K562 (cell line): ENCODE results near the gene RAD50. TPM values are rescaled to one million over a fixed set of nuclear protein-coding genes. Genes with fewer than 3 reads are reported as not detected.

ENCODE experiments used
- ADNP ChIP-seq: fragments of 200-800 bp; sonication (Bioruptor generic); IDR thresholded peaks from 2 replicates; pipeline ENCODE4 v1.6.1; 2016; ENCODE audit warnings: missing genetic modification characterization, missing compliant biosample characterization
- ARID1B ChIP-seq: fragments of 450-650 bp; IDR thresholded peaks from 2 replicates; pipeline ENCODE4 v1.6.1; 2016; ENCODE audit warnings: antibody characterized with exemption, mild to moderate bottlenecking, inconsistent platforms
- CHD1 ChIP-seq: fragments of 200-600 bp; sonication (generic); IDR thresholded peaks from one replicate; pipeline ENCODE4 v1.6.1; 2012; ENCODE audit warnings: mild to moderate bottlenecking, moderate library complexity, low read length, inconsistent platforms
- COPS2 ChIP-seq: fragments of 450-650 bp; conservative IDR thresholded peaks from 2 replicates; pipeline ENCODE4 v1.6.1; 2016; ENCODE audit warnings: mild to moderate bottlenecking, moderate library complexity
- CSDE1 ChIP-seq, 2 experiments: fragments of 450-650 bp; IDR thresholded peaks; 2 replicates each; pipeline ENCODE4 v1.6.1; 2016; ENCODE audit warnings: mild to moderate bottlenecking in 1 of 2
- ETV6 ChIP-seq, 3 experiments: fragments of 150-350 bp in 1 of 3; sonication (generic) in 1 of 3; formaldehyde crosslinking in 1 of 3; IDR thresholded peaks; 2 replicates each; pipeline versions ENCODE4 v1.6.1 to v1.8.0; 2014 to 2022; ENCODE audit warnings: borderline replicate concordance in 2 of 3, low read depth in 2 of 3, antibody characterized with exemption in 1 of 3, low read length in 1 of 3, mild to moderate bottlenecking in 1 of 3, missing genetic modification reagents in 1 of 3
- FOXP4 ChIP-seq: sonication (generic); formaldehyde crosslinking; IDR thresholded peaks from 2 replicates; pipeline ENCODE4 v1.8.0; 2022; ENCODE audit warnings: mild to moderate bottlenecking, missing genetic modification reagents, borderline replicate concordance
- HDAC1 ChIP-seq, 2 experiments: fragments of 450-650 bp; IDR thresholded peaks; 2 replicates each; pipeline ENCODE4 v1.6.1; 2016 to 2017; ENCODE audit warnings: inconsistent platforms in 1 of 2, mild to moderate bottlenecking in 1 of 2, moderate library complexity in 1 of 2
- HES1 ChIP-seq: fragments of 450-650 bp; IDR thresholded peaks from 2 replicates; pipeline ENCODE4 v1.6.1; 2016; ENCODE audit warnings: low read depth, mild to moderate bottlenecking, moderate library complexity
- HNRNPK ChIP-seq: fragments of 200-400 bp; formaldehyde crosslinking; IDR thresholded peaks from one replicate; pipeline ENCODE4 v1.6.1; 2018; ENCODE audit warnings: mild to moderate bottlenecking, low read depth, low read length; ENCODE audit not compliant: poor library complexity, severe bottlenecking
- IRF2 ChIP-seq: sonication (generic); formaldehyde crosslinking; IDR thresholded peaks from 2 replicates; pipeline ENCODE4 v1.8.1; 2022; ENCODE audit warnings: mild to moderate bottlenecking, missing genetic modification reagents
- IRF9 ChIP-seq: fragments of 450-650 bp; IDR thresholded peaks from 2 replicates; pipeline ENCODE4 v1.6.1; 2016; ENCODE audit warnings: missing biosample characterization, missing genetic modification characterization
- KLF16 ChIP-seq: IDR thresholded peaks from 2 replicates; pipeline ENCODE4 v1.6.1; 2016; ENCODE audit warnings: antibody characterized with exemption
- LEF1 ChIP-seq: fragments of 450-650 bp; IDR thresholded peaks from 2 replicates; pipeline ENCODE4 v1.6.1; 2016; ENCODE audit warnings: mild to moderate bottlenecking
- MEF2A ChIP-seq: IDR thresholded peaks from 2 replicates; pipeline ENCODE4 v1.6.1; 2011; ENCODE audit warnings: low read depth, mild to moderate bottlenecking, low read length, moderate library complexity; ENCODE audit not compliant: control insufficient read depth
- NFIC ChIP-seq: fragments of 450-650 bp; IDR thresholded peaks from 2 replicates; pipeline ENCODE4 v1.6.1; 2017; ENCODE audit warnings: mild to moderate bottlenecking, inconsistent platforms
- NFXL1 ChIP-seq: fragments of 450-650 bp; formaldehyde crosslinking; IDR thresholded peaks from 2 replicates; pipeline ENCODE4 v1.4.0; 2021; ENCODE audit warnings: mild to moderate bottlenecking
- PCBP1 ChIP-seq: fragments of 200-400 bp; formaldehyde crosslinking; IDR thresholded peaks from 2 replicates; pipeline ENCODE4 v1.6.1; 2018; ENCODE audit warnings: mild to moderate bottlenecking, low read depth, low read length; ENCODE audit not compliant: poor library complexity, severe bottlenecking
- PHF20 ChIP-seq: fragments of 450-650 bp; IDR thresholded peaks from 2 replicates; pipeline ENCODE4 v1.6.1; 2018; ENCODE audit not compliant: partially characterized antibody
- PTRF ChIP-seq: fragments of 450-650 bp; IDR thresholded peaks from 2 replicates; pipeline ENCODE4 v1.6.1; 2016; ENCODE audit warnings: mild to moderate bottlenecking, missing genetic modification characterization, missing compliant biosample characterization
- RFX1 ChIP-seq: fragments of 450-650 bp; IDR thresholded peaks from 2 replicates; pipeline ENCODE4 v1.6.1; 2016; ENCODE audit warnings: mild to moderate bottlenecking, moderate library complexity
- SMARCE1 ChIP-seq: fragments of 450-650 bp; IDR thresholded peaks from 2 replicates; pipeline ENCODE4 v1.7.1; 2016; ENCODE audit warnings: mild to moderate bottlenecking
- STAT6 ChIP-seq: sonication (generic); formaldehyde crosslinking; IDR thresholded peaks from 2 replicates; pipeline ENCODE4 v1.8.1; 2023; ENCODE audit warnings: mild to moderate bottlenecking, missing genetic modification reagents
- ZC3H8 ChIP-seq: fragments of 450-650 bp; IDR thresholded peaks from 2 replicates; pipeline ENCODE4 v1.6.1; 2017
- ZNF57 ChIP-seq: fragments of 450-650 bp; formaldehyde crosslinking; IDR thresholded peaks from 2 replicates; pipeline ENCODE4 v1.4.0; 2020; ENCODE audit warnings: mild to moderate bottlenecking, moderate library complexity
- ZSCAN32 ChIP-seq: fragments of 450-650 bp; formaldehyde crosslinking; IDR thresholded peaks from 2 replicates; pipeline ENCODE4 v1.4.0; 2020; ENCODE audit warnings: mild to moderate bottlenecking, moderate library complexity
- polyA plus RNA-seq, 8 experiments: library from polyadenylated mRNA; depleted of rRNA in 4 of 8; stranded (reverse) in 5 of 8; unstranded in 3 of 8; fragments of >200 nt; fragmentation: Nextera tagmentation in 2 of 8; fragmentation: Illumina TruSeq in 1 of 8; extraction: Ambion mirVana in 2 of 8; extraction: Trizol in 1 of 8; gene quantifications; 2 replicates each; pipeline versions ENCODE4 v1.2.1 to v1.2.3, GENCODE V29; 2011 to 2014; ENCODE audit warnings: inconsistent platforms in 1 of 8, missing spikeins in 1 of 8
- total RNA-seq, 7 experiments: library from RNA; depleted of rRNA in 6 of 7; stranded (reverse); fragments of >200 nt in 6 of 7; fragmentation: Illumina TruSeq in 2 of 7; extraction: Trizol in 2 of 7; gene quantifications; 2 replicates each; pipeline versions ENCODE4 v1.2.1 to v1.2.3, GENCODE V29; 2011 to 2021; ENCODE audit warnings: low replicate concordance in 1 of 7

Gene RAD50
- total and polyA plus RNA-seq, 9 of the 15 experiments (the other 6 are each of a cell fraction or from before 2014, with no cell fraction given) = 15.3 to 74.2 (median 44.1) TPM

GRCh38 chr5:132684491-132684890 lies 127.7 kb downstream of the RAD50 start (continued):
- TF ChIP-seq FOXP4 (CRISPR knock-in tag) (no peak), HNRNPK (no peak), HES1 (no peak), PCBP1 (no peak), CHD1 (no peak), ZC3H8 (no peak), ADNP (no peak), PHF20 (no peak), CSDE1 (IDR thresholded peaks at IDR 0.05) (no peak), PTRF (tag) (no peak), RFX1 (no peak), ZSCAN32 (no peak), KLF16 (peak; percentile 80), SMARCE1 (peak; percentile 51; the same call in 1 of the 2 replicates), NFIC (peak; percentile 64), MEF2A (peak; percentile 95), IRF9 (tag) (no peak), ARID1B (peak; percentile 87), ZNF57 (no peak), ETV6 (IDR thresholded peaks at IDR 0.05; ENCODE audit: borderline replicate concordance in 1 of 2, low read depth in 2 of 2, low read length in 1 of 2) (no peak), ETV6 (CRISPR knock-in tag; IDR thresholded peaks at IDR 0.05; ENCODE audit: borderline replicate concordance) (no peak), STAT6 (CRISPR knock-in tag) (no peak), LEF1 (0 out of 2 replicates have a peak, but pooled peaks have one; percentile 18), COPS2 (no peak), NFXL1 (CRISPR knock-in tag) (no peak), IRF2 (CRISPR knock-in tag) (no peak), HDAC1 (IDR thresholded peaks at IDR 0.05) (peak; percentile 39 to 65; a peak in 3 of 4 replicates)
